GM19023 (cell line): ENCODE measurements around the gene APBB1.

Source experiments
- ATAC-seq: cut with Tn5 transposase; IDR thresholded peaks from one replicate; pipeline ENCODE4 v1.9.1; 2021; ENCODE audit warnings: mild to moderate bottlenecking, moderate library complexity; ENCODE audit not compliant: unreplicated experiment

APBB1 gene

DNA sequence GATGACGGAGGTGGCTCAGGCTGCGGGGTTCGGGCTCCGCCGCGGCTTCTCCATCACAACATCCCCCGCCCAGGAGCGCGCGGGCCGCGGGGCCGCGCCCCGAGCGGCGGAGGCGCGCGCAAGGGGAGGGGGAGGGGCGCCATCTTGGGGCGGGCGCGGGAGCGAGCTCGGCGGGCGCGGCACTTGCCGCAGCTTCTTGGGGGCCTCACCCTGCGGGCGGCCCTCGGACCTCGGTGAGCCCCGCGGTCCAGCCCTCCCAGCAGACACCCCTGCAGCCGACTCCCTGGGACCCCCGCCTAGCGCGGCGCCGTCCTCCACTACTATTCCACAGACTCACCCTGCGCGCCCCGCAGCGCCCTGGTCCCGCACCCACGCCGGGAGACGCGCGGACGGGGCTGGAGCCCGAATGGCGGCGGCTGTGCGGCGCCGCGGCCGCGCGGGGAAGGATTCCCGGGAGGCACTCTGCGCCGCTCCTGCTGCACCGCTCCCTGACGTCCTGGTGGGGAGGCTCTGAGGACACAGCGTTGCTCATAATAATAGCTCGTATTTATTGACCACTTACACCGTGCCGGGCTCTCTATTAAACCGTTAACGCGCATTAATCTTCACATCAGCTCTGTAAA lies at the start of gene APBB1:
Gene APBB1 (minus strand): TSS at position 86 of the 623 bp plus-strand sequence. CDS start 7,747 bp downstream, outside the sequence.
- ATAC-seq: peak; percentile 54

DNA sequence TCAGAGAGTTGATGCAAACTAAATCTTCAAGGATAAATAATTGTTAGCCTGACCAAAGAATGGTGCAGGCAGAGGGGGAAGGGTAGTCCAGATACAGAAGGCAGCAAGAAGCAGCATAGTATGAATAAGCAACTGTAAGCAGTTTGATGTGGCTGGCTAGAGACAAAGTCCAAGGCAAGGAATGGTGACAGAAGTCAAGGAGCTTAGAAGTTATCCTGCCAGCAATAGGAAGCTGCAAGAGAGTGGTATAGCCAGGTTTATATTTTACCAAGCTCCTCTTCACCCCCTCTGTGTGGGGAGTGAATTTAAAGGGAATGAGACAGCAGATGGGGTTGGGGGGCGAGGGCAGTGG lies 40.2 kb upstream of the APBB1 start:
- ATAC-seq: no peak

DNA sequence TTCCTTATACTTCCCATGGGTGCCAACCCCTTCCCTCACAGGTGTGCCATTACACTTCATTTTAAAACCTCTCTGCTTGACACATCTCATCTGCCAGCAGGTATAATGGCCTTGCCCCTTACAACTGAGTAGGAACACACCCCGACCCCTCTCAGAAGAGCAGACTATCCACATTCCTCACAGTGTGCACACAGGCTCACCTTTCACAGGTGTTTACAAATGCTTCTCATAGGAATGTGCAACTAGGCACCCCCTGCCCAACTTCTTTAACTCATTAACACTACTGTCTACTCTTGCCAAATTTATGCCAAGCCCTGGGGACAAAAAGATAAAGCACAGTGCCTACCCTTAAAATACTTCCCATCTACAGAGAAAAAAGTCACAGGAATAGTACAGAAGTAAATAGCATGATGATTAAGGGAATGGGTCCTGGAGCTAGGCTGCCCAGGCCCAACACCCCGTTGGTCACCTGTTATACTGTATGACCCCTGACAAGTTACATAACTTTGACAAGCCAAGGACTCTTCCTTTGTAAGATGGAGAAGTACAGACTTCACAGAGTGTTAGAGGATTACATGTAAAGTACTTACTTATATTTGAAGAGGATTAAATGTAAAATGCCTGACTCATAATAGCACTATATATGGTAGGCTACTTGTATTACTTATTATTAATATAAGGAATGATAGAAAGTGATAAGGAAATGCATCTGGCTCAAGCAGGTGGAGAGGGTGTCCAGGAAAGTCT lies 39.6 kb upstream of the APBB1 start:
- ATAC-seq: no peak

DNA sequence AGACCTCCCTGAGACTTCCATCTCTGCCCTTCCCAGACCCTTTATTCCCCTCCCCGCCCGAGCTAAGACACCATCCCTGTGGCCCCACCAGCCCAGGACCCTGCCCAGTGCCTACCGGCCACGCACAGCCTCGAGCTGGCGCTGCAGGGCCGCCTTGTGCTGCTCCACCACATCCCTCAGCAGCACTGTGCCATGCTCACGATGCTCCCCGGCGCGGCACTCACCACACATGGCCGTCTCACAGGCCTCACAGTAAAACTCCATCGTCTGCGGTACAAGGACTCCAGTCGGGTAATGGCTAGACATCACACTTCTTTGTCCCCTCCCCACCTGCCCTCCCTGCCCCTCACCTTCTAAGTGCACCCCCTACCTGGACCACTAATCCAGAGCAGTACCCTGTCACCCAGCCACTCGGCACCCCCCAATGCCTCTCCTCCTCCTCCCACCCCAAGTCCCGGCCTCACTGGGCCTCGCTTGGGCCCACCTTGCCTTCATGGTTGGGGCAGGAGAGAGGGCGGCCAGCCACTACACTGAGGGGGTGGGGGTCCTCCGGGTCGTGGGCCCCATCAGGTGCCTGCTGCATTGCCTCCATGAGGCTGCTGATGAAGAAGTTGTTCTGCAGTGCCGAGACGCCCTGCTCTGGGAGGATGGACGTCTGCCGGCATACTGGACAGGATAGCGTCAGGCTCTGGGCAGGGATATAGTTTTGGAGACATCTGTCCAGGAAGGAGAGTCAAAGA lies 38.9 kb upstream of the APBB1 start:
- ATAC-seq: no peak

DNA sequence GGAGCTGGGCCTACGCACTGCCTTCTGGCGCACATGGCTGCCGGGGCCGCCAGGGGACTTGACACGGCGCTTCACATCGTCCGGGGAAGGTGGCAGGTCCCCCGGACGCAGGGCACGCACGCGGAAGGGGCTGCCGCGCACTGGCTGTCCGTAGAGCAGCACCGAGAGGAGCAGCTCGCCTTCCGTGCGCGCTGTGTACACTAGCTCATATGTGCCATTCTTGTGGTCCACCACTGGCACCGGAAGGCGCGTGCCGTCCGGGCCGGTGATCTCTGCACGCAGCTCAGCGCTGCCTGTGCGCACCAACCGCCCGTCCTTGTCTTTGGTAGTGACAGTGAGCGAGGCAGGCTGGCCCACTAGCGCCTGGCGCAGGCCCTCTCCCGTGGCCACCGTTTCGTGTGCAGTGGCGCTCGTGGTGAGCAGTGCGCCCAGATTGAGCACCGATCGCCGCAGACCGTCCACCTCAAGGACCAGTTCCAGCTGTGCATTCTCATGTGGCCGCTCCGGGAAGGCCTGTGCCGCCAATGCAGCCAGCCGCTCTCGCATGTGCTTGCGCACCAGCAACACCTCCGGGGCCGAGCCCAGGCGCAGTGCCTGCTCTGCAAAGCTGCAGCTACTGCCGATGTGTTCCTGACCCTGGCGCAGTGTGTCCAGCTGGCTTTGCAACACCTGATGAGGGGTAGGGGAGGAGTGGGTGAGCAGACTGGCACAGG lies 37.6 kb upstream of the APBB1 start:
- no peak for ATAC-seq

DNA sequence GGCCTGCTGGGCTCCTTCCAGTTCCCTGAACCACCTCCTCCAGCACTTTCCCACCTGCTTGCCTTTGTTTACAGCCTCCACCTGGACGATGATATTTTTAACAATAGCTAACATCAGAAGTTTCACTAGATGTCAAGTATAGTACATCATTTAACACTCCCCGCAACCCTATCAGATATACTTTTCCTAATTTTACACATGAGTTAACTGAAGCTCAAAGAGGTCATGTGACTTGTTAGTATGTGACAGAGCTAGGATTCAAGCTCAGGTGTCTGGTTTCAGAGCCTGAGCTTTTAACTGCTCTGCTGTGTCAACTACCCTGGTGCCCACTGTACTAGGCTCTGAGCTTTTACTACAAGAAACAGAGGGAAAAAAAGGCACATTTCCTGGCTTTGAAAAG lies 36.2 kb upstream of the APBB1 start:
- ATAC-seq: no peak

DNA sequence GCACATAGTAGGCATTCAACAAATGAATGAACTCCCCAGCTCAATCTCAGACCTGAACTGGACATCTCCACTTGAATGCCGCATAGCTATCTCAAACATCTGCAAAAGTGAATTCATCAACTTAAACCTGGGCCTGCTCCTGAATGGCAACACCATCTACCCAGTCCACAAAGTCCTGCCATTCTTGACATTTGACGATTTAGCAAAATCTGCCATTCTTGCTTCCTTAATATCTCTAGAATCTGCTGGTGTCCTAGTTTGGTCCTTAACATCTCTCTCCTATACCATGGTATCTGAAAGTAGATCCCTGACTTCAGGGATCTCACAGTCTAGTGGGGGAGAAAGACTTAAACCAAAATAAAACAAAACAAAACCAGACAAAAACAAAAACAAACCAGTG lies 34.3 kb upstream of the APBB1 start:
- ATAC-seq: no peak

DNA sequence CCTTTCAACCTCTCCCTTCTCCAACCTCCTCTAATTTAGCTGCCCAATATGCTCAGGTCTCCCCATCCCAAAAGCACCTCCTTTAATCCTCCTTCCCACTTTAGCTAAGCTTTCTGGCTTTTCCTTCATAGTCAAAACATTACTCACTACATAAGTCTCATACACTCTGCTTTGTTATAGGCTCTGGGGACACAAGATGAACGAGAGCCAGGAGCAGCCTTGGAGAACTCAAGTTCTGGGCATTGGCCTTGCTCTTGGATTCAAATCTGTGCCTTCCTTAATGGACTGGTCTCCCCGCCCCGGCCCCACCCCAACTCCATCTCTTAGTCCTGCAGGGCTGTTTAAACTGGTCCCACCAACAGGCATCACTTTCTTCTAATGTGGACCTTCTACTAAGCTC lies 33.3 kb upstream of the APBB1 start:
- ATAC-seq: no peak

DNA sequence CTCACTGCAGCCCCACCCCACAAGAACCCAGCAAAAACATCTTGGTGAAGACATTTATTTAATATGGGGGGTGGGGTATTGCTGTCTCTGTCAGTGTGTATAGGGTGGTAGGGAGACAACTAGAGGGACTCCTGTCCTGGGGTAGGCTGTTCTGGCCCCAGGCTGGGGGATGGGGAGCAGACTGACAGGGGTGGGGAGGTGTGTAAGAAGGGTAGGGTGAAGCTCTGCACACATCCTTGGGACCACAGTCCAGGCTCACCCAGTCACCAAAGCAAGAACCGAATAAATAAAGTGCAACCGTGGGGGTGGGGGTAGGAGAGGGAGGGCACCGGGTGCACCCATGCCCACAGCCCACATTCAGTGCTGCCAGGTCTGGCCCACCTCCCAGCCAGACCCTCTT lies 29.7 kb upstream of the APBB1 start:
- ATAC-seq: no peak

DNA sequence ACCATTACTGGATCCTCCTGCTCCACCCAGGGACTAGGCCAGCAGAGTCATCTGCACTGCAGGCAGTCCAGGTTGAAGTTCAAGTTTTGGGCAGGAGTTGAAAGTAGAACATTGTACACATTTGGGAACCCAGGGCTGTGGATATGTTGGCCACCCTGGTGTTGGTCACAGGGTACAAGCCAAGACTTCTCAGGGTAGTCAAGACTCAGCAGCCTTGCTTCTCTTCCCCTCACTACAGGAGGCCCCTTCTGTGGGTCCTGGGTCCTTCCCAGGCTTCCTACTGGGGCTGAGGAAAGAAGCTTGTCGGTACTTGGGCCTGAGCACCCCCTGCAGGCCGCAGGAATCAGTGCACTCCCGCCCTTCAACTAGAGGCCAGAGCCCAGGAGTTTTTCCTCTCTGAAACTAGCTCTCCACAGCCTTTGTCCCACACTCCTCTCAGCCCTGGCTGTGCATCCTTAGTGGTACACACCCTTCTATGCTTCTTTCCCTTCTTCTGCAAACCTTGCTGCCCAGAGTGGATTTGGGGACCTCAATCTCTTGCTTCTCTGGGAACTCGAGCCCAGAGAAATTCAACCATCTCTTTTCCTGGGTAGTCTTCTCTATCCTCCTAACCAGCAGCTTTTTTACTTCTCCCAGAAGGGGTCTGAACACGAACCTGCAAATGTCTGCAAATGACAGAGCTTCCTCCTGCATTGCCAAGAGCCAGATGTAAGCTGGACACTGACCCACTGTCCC lies 24.5 kb upstream of the APBB1 start:
- peak; percentile 79 for ATAC-seq

DNA sequence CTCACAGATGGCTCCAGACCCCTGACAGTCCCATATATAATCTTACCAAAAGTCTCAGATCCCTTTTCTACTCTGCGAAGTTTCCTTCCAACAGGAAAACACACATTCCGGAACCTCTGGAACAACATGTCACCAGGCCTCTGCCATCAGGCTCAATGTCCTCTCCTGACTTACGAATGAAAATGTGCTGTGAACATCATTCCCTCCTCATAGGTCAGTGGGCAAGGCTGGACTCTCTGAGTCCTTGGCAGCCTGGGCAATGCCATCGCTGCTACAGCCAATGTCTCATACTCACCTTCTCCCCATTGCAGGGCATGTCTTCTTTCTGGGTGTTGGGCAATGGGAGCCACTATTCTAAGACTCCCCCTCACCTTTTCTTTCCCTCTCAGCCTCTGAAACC lies 23.5 kb upstream of the APBB1 start:
- no peak for ATAC-seq

DNA sequence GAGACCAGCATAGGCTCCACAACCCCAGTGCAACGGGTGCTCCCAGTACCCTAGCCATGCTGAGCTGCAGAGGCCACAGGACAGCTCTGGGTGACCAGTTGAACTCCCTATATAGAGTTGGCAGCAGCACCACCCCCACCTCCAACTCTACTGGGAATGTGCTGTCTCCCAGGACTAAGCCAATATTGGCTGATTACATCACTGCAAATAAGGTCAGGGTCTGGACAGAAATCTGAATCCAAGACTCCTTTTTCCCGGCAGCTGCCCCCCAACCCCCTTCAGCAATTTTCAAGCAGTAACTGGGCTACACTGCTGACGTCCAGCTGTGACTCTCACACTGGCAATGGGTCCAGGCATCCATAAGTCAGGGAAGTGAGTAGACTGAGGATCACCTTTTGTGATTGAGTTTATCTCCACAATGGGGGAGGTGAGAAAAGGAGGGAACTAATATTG lies 22.0 kb upstream of the APBB1 start, which contains the start of gene HPX:
Gene HPX (minus strand): TSS at position 82 of the 453 bp plus-strand sequence. CDS start 24 bp downstream, at position 58.
- no peak for ATAC-seq

DNA sequence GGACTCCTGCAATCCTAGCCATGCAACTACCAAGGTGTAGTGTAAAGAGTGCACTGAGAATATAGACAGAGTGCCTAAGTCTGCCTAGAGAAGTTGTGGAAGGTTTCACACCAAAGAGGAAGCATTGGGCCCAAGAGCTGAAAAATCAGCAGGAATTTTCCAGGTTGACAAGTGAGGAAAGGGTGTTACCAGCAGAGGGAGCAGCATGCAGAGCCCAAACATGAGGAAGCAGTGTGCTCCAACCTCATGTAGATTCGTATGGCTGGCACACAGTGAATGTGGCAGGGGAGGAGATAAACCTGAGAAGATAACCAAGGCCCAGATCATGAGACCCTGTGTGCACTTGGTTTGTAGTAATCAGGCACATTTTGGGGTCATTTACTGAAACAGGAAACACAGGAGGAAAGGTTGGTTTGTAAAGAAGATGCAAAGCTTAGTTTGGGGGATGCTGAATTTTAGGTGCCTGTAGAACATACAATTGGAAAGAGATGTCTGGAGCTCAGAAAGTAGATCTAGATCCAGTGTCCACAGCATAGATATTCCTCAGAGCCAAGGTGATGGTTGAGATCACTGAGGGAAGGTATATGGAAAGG lies 20.2 kb upstream of the APBB1 start:
- ATAC-seq: no peak

DNA sequence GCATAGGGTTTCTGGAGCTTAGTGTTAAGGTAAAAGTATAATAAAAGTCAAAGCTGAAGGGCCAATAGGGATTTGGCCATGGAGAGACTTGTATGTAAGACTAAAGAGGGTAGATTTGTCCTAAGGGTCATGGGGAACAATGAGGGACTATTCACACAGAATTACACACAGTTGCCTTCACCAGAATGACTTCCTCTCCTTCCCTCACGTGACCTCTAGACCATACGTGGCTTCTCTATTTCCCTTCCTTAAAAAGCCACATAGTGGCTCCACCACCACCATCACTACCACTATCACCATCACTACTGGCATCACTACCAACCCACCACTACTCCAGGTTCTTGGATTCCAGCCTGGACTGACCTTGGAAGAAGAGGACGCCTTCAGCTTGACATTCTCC lies 19.1 kb upstream of the APBB1 start:
- ATAC-seq: no peak

DNA sequence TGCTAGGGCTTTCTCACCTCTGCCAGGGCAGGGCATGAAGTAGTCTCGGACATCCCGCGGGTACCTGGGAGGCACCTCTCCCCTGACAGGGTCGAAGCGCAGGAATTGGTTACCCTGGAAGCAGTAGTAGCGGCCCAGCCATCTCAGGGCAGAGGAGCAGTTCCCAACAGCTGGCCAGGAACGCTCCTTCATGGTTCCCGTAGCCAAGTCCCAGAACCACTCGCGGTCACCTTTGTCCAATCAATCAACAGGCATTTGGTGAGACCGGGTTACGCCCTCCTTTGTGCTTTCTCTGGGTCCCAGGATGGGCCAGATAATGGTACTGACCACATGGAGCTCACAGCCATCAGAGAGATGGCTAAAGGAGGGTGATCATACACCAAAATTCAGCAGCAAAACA lies 18.5 kb upstream of the APBB1 start:
- no peak for ATAC-seq

DNA sequence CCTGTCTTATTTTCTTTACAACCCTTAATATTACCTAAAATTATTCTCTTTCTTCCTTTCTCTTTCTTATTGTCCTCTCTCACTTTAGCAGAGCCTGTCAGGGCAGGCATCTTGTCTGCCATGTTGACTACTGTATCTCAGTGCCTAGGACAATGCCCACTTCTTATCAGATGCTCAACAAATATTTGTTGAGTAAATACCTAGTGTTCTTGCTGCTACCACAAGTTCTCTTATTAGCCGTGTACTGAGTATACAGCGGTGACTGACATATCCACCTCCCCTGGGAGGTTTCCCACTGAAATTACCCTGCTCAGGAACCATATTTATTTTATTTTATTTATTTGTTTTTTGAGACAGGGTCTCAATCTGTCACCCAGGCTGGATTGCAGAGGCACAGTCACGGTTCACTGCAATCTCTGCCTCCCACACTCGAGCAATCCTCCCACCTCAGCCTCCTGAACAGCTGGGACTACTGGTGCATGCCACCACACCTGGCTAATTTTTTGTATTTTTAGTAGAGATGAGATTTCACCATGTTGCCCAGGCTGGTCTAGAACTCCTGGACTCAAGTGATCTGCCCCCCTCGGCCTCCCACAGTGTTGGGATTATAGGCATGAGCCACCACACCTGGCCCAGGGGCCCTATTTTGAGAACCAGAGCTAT lies 15.2 kb upstream of the APBB1 start:
- no peak for ATAC-seq

DNA sequence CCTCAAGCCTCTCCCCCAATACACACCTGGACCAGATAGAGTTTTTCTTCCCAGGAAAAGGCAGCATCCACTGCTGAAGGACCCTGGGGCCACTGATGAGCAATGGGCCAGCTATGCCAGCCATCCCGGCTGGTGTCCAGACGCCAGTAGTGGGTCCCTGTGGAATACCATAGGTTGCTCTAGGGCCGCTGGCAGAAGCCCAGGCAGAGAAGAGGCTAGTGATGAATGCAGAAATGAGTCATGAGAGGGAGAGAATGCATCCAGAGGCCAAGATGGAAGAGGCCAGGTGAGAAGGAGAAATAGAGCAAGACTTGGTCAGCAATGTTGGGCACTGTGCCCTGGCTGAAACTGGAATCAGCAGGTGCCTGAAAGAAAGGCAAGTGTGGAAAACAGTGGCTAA lies 13.0 kb upstream of the APBB1 start:
- no peak for ATAC-seq

DNA sequence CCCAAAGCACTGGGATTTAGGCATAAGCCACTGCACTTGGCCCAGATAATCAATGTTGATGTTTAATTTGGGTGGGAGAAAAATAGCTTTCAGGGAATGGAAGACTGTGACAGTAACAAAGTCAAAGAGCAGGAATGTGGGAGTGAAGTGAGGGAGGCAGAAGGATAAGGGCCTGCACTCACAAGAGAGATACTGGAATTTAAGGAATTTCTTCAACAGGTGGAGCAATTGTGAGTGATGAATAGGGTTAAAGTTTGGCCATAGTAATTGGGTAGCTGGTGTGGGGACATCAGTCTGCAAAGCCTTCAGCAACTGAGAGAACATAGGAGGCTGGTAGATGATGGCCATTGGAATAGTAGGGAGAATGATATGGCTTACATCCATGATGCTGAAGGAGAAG lies 8.6 kb upstream of the APBB1 start:
- ATAC-seq: no peak

DNA sequence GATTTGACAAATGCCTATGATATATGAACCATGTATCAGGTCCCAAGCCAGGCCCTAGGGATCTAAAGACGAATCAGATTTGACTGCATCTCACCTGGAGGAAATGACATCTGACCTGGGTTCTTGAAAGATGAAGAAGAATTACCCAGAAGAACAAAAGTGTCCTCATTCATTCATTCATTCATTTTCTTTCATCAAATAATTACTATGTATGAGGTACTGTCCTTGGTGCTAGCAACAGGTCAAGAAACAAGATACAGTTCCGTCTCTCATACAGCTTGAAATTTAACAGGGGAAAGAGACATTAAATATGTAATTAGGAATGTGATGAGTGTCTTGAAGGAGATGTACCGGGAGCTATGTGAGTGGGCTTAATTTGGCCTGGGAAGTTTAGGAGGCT lies 1.8 kb upstream of the APBB1 start:
- ATAC-seq: no peak

DNA sequence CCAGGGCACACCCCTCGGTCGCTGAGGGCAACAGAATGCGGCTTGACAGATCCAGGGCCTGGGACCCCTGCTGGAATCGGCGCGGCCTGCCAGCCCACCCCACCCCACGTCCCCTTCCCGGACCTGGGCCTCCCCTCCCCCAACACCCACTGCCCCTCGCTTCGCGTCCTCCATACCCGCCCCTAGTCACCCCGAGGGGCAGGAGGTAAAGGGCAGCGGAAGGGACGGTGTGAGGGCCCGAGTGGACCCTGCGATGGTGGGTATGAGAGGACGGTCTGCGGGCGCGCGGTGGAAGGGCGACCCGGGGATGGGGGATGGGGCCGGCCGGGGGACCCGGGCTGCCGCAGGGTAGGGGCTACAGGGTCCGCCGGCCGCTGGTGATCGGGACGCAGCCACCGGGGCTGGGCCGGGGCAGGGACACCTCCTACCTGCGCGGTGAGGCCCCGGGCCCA lies 311 bp downstream of the APBB1 start:
- ATAC-seq: peak; percentile 4
